Smooth muscle cell (in vitro differentiated cells): ENCODE results near the gene ENO3. TPM values are rescaled to one million over a fixed set of nuclear protein-coding genes. Genes with fewer than 3 reads are reported as not detected.

Experiments used
- DNase-seq: peaks from one replicate; lab custom pipeline; 2025; ENCODE audit not compliant: unreplicated experiment; lab: John Stamatoyannopoulos, UW
- H2AFZ ChIP-seq: fragments of 200-600 bp; sonication (generic); 2 replicates; pipeline ENCODE4 v1.6.0; 2016; ENCODE audit warnings: antibody characterized with exemption, low read depth, mild to moderate bottlenecking
- H3F3A ChIP-seq: fragments of 200-600 bp; sonication (generic); 2 replicates; pipeline ENCODE4 v1.6.0; 2017; ENCODE audit warnings: antibody characterized with exemption, low read depth
- H3K27ac ChIP-seq: fragments of 200-600 bp; sonication (generic); 2 replicates; pipeline ENCODE4 v1.5.1; 2016; ENCODE audit warnings: low read depth, mild to moderate bottlenecking
- H3K27me3 ChIP-seq: fragments of 200-600 bp; sonication (generic); 2 replicates; pipeline ENCODE4 v1.6.1; 2016; ENCODE audit warnings: low read depth, mild to moderate bottlenecking
- H3K36me3 ChIP-seq: fragments of 200-600 bp; sonication (generic); 2 replicates; pipeline ENCODE4 v1.5.1; 2016; ENCODE audit warnings: low read depth
- H3K4me1 ChIP-seq: fragments of 200-600 bp; sonication (generic); 2 replicates; pipeline ENCODE4 v1.5.1; 2016; ENCODE audit warnings: low read depth
- H3K4me2 ChIP-seq: fragments of 200-600 bp; sonication (generic); 2 replicates; pipeline ENCODE4 v1.6.0; 2016; ENCODE audit warnings: mild to moderate bottlenecking
- H3K4me3 ChIP-seq: fragments of 200-600 bp; sonication (generic); 2 replicates; pipeline ENCODE4 v1.5.1; 2016; ENCODE audit warnings: mild to moderate bottlenecking
- H3K79me2 ChIP-seq: fragments of 200-600 bp; sonication (generic); 2 replicates; pipeline ENCODE4 v1.6.0; 2016; ENCODE audit warnings: low read depth, mild to moderate bottlenecking
- H3K9ac ChIP-seq: fragments of 200-600 bp; sonication (generic); 2 replicates; pipeline ENCODE4 v1.6.0; 2016; ENCODE audit warnings: low read depth
- H3K9me3 ChIP-seq: fragments of 200-600 bp; sonication (generic); replicated peaks from 2 replicates; pipeline ENCODE4 v1.5.1; 2016; ENCODE audit warnings: low read depth
- H4K20me1 ChIP-seq: fragments of 200-600 bp; sonication (generic); 2 replicates; pipeline ENCODE4 v1.6.0; 2016; ENCODE audit warnings: low read depth
- CTCF ChIP-seq: fragments of 200-600 bp; sonication (generic); IDR thresholded peaks from 2 replicates; pipeline ENCODE4 v1.5.1; 2017; ENCODE audit warnings: borderline replicate concordance, mild to moderate bottlenecking, antibody characterized with exemption; ENCODE audit not compliant: insufficient read depth, poor library complexity, severe bottlenecking
- WGBS: methylation state at CpG from one replicate; pipeline ENCODE4 v1.1.7; 2016; ENCODE audit warnings: low lambda C conversion rate; 5-methylcytosine and 5-hydroxymethylcytosine counted together
- polyA plus RNA-seq: library from polyadenylated mRNA; unstranded; fragments of >200 nt; fragmentation: Nextera tagmentation; extraction: Ambion mirVana; gene quantifications from 2 replicates; pipeline ENCODE4 v1.2.1, GENCODE V29; 2016
- total RNA-seq: library from RNA; depleted of rRNA; stranded (reverse); fragments of >200 nt; gene quantifications from 2 replicates; pipeline ENCODE4 v1.2.3, GENCODE V29; 2014

The ENO3 gene
- total and polyA plus RNA-seq, 2 experiments from 2014 or later = 5.9 to 14.5 TPM

- no peaks in the 10 kb centered on the region for H3K27me3 ChIP-seq
- peaks cover 20% of the 10 kb centered on the region for H4K20me1 ChIP-seq
- peak overlapping the region; percentile 92 for H3K27ac ChIP-seq
- no peaks in the 10 kb centered on the region for H3K36me3 ChIP-seq
- no peak for DNase-seq
- H3K4me1 ChIP-seq = peaks cover 12% of the 10 kb centered on the region
- peak overlapping the region; percentile 71 for H2AFZ ChIP-seq
- peak overlapping the region; percentile 95 for H3K9ac ChIP-seq
- H3K79me2 ChIP-seq = peaks cover 53% of the 10 kb centered on the region
- WGBS = 3% methylated on average over 27 of the region's 29 CpGs
- TF ChIP-seq CTCF = no peak
- H3F3A ChIP-seq = peaks cover 25% of the 10 kb centered on the region
- no peaks in the 10 kb centered on the region for H3K9me3 ChIP-seq
- peak overlapping the region; percentile 95 for H3K4me2 ChIP-seq
- peak overlapping the region; percentile 77 for H3K4me3 ChIP-seq
Observed at GRCh38 chr17:4940555-4941318, 10.2 kb upstream of the ENO3 start.

GRCh38 chr17:4941319-4941610 lies 9.7 kb upstream of the ENO3 start:
- peaks cover 58% of the 10 kb centered on the region for H3K79me2 ChIP-seq
- TF ChIP-seq CTCF = no peak
- no peaks in the 10 kb centered on the region for H3K27me3 ChIP-seq
- H4K20me1 ChIP-seq = peaks cover 26% of the 10 kb centered on the region
- H3K9ac ChIP-seq = peak overlapping the region; percentile 95
- H2AFZ ChIP-seq = no peak overlapping the region
- 81% methylated on average over 4 of the region's 4 CpGs for WGBS
- H3K4me2 ChIP-seq = peak overlapping the region; percentile 95
- H3K4me3 ChIP-seq = peak overlapping the region; percentile 77
- peaks cover 16% of the 10 kb centered on the region for H3K4me1 ChIP-seq
- H3K9me3 ChIP-seq = no peaks in the 10 kb centered on the region
- peaks cover 29% of the 10 kb centered on the region for H3F3A ChIP-seq
- no peak for DNase-seq
- H3K36me3 ChIP-seq = no peaks in the 10 kb centered on the region
- peak overlapping the region; percentile 92 for H3K27ac ChIP-seq

- no peak overlapping the region for H3K4me3 ChIP-seq
- peaks cover 75% of the 10 kb centered on the region for H3K79me2 ChIP-seq
- H3K27ac ChIP-seq = peak overlapping the region; percentile 96
- H3K9me3 ChIP-seq = no peaks in the 10 kb centered on the region
- peaks cover 40% of the 10 kb centered on the region for H3F3A ChIP-seq
- no peak for DNase-seq
- no peaks in the 10 kb centered on the region for H3K27me3 ChIP-seq
- peaks cover 25% of the 10 kb centered on the region for H3K4me1 ChIP-seq
- no peak for TF ChIP-seq CTCF
- H3K9ac ChIP-seq = no peak overlapping the region
- H4K20me1 ChIP-seq = peaks cover 40% of the 10 kb centered on the region
- H3K4me2 ChIP-seq = no peak overlapping the region
- H2AFZ ChIP-seq = no peak overlapping the region
- WGBS = 83% methylated on average over 13 of the region's 13 CpGs
- H3K36me3 ChIP-seq = no peaks in the 10 kb centered on the region
Observed at GRCh38 chr17:4942760-4943508, 8.0 kb upstream of the ENO3 start.
